Measurements from ENCODE around the gene CNTFR.
A peak's percentile ranks its signal among the peaks of the same experiment; 100 is the strongest.

Gene CNTFR

GRCh38 chr9:34592895-34593601 is 3.5 kb upstream of the CNTFR start:
- Histone ChIP-seq H3K18ac (ENCODE audit: low read length) (no peak overlapping the region), H3K56ac (ENCODE audit: low read length) (no peak overlapping the region), H2AK5ac (ENCODE audit: low read length) (no peak overlapping the region), H2BK5ac (ENCODE audit: low read length) (no peak overlapping the region), H3K27me3 (ENCODE audit: insufficient read depth, low read length, poor library complexity) (peaks cover 24% of the 10 kb centered on the region), H2BK15ac (replicated peaks; ENCODE audit: low read depth) (no peak overlapping the region), H3K4ac (ENCODE audit: low read depth, low read length) (no peak overlapping the region), H3K23ac (ENCODE audit: low read length) (no peak overlapping the region), H2BK120ac (ENCODE audit: low read depth, low read length) (no peak overlapping the region), H3K27ac (ENCODE audit: low read depth, low read length) (no peak overlapping the region), H3K9ac (ENCODE audit: low read length) (peak overlapping the region; percentile 38), H3K36me3 (ENCODE audit: control insufficient read depth, insufficient read depth, low read length) (no peaks in the 10 kb centered on the region), H3K79me1 (ENCODE audit: low read length) (no peaks in the 10 kb centered on the region), H3K79me2 (ENCODE audit: control insufficient read depth, insufficient read depth, low read length) (no peaks in the 10 kb centered on the region), H4K8ac (ENCODE audit: low read depth, low read length) (no peak overlapping the region), H4K5ac (ENCODE audit: low read length) (no peak overlapping the region), H3K4me2 (ENCODE audit: low read length) (no peak overlapping the region), H3K4me1 (ENCODE audit: control insufficient read depth, low read depth, low read length) (peaks cover 8% of the 10 kb centered on the region), H3K4me3 (ENCODE audit: low read length) (no peak overlapping the region)
- WGBS (ENCODE audit: extremely low coverage, insufficient coverage, low lambda C conversion rate), result no CpG with 5 or more reads among the region's 26 CpGs
- DNase-seq, result no peak

GRCh38 chr9:34591917-34592866 is 2.7 kb upstream of the CNTFR start:
- no peak overlapping the region for H2AK5ac ChIP-seq (ENCODE audit: low read length)
- WGBS (ENCODE audit: extremely low coverage, insufficient coverage, low lambda C conversion rate), result no CpG with 5 or more reads among the region's 16 CpGs
- no peak overlapping the region for H3K4me3 ChIP-seq (ENCODE audit: low read length)
- peak overlapping the region; percentile 18 for H3K4me2 ChIP-seq (ENCODE audit: low read length)
- DNase-seq, result no peak
- H3K18ac ChIP-seq (ENCODE audit: low read length), result no peak overlapping the region
- H3K79me1 ChIP-seq (ENCODE audit: low read length), result no peaks in the 10 kb centered on the region
- peak overlapping the region; percentile 24 for H3K23ac ChIP-seq (ENCODE audit: low read length)
- no peaks in the 10 kb centered on the region for H3K36me3 ChIP-seq (ENCODE audit: control insufficient read depth, insufficient read depth, low read length)
- H3K4ac ChIP-seq (ENCODE audit: low read depth, low read length), result no peak overlapping the region
- H2BK120ac ChIP-seq (ENCODE audit: low read depth, low read length), result no peak overlapping the region
- H3K27ac ChIP-seq (ENCODE audit: low read depth, low read length), result no peak overlapping the region
- H4K5ac ChIP-seq (ENCODE audit: low read length), result no peak overlapping the region
- H3K56ac ChIP-seq (ENCODE audit: low read length), result peak overlapping the region; percentile 42
- no peak overlapping the region for H2BK5ac ChIP-seq (ENCODE audit: low read length)
- no peaks in the 10 kb centered on the region for H3K79me2 ChIP-seq (ENCODE audit: control insufficient read depth, insufficient read depth, low read length)
- H3K27me3 ChIP-seq (ENCODE audit: insufficient read depth, low read length, poor library complexity), result peaks cover 33% of the 10 kb centered on the region
- no peak overlapping the region for H4K8ac ChIP-seq (ENCODE audit: low read depth, low read length)
- H3K4me1 ChIP-seq (ENCODE audit: control insufficient read depth, low read depth, low read length), result peaks cover 14% of the 10 kb centered on the region
- H2BK15ac ChIP-seq (replicated peaks; ENCODE audit: low read depth), result no peak overlapping the region
- H3K9ac ChIP-seq (ENCODE audit: low read length), result no peak overlapping the region

- no peak overlapping the region for H3K18ac ChIP-seq (ENCODE audit: low read length)
- no peak overlapping the region for H3K56ac ChIP-seq (ENCODE audit: low read length)
- H2BK15ac ChIP-seq (replicated peaks; ENCODE audit: low read depth), result no peak overlapping the region
- H4K5ac ChIP-seq (ENCODE audit: low read length), result no peak overlapping the region
- no peaks in the 10 kb centered on the region for H3K36me3 ChIP-seq (ENCODE audit: control insufficient read depth, insufficient read depth, low read length)
- H3K27me3 ChIP-seq (ENCODE audit: insufficient read depth, low read length, poor library complexity), result peaks cover 37% of the 10 kb centered on the region
- peaks cover 20% of the 10 kb centered on the region for H3K4me1 ChIP-seq (ENCODE audit: control insufficient read depth, low read depth, low read length)
- peak; percentile 83 for DNase-seq
- H2AK5ac ChIP-seq (ENCODE audit: low read length), result no peak overlapping the region
- H3K4me2 ChIP-seq (ENCODE audit: low read length), result peak overlapping the region; percentile 50
- no CpG with 5 or more reads among the region's 60 CpGs for WGBS (ENCODE audit: extremely low coverage, insufficient coverage, low lambda C conversion rate)
- no peak overlapping the region for H2BK5ac ChIP-seq (ENCODE audit: low read length)
- H4K8ac ChIP-seq (ENCODE audit: low read depth, low read length), result no peak overlapping the region
- H3K9ac ChIP-seq (ENCODE audit: low read length), result no peak overlapping the region
- no peaks in the 10 kb centered on the region for H3K79me1 ChIP-seq (ENCODE audit: low read length)
- no peak overlapping the region for H3K27ac ChIP-seq (ENCODE audit: low read depth, low read length)
- H3K79me2 ChIP-seq (ENCODE audit: control insufficient read depth, insufficient read depth, low read length), result no peaks in the 10 kb centered on the region
- H3K4ac ChIP-seq (ENCODE audit: low read depth, low read length), result no peak overlapping the region
- no peak overlapping the region for H3K4me3 ChIP-seq (ENCODE audit: low read length)
- H2BK120ac ChIP-seq (ENCODE audit: low read depth, low read length), result no peak overlapping the region
- no peak overlapping the region for H3K23ac ChIP-seq (ENCODE audit: low read length)
These were observed 1.9 kb upstream of the CNTFR start for GRCh38 chr9:34591248-34591916.

GRCh38 chr9:34590381-34591247 is 1.1 kb upstream of the CNTFR start:
- no peak overlapping the region for H2BK120ac ChIP-seq (ENCODE audit: low read depth, low read length)
- H3K36me3 ChIP-seq (ENCODE audit: control insufficient read depth, insufficient read depth, low read length), result no peaks in the 10 kb centered on the region
- no peak overlapping the region for H3K4ac ChIP-seq (ENCODE audit: low read depth, low read length)
- DNase-seq, result no peak
- H2BK5ac ChIP-seq (ENCODE audit: low read length), result no peak overlapping the region
- no peaks in the 10 kb centered on the region for H3K79me1 ChIP-seq (ENCODE audit: low read length)
- peak overlapping the region; percentile 89 for H3K56ac ChIP-seq (ENCODE audit: low read length)
- H3K23ac ChIP-seq (ENCODE audit: low read length), result no peak overlapping the region
- H3K27ac ChIP-seq (ENCODE audit: low read depth, low read length), result no peak overlapping the region
- H3K4me3 ChIP-seq (ENCODE audit: low read length), result no peak overlapping the region
- no peak overlapping the region for H3K18ac ChIP-seq (ENCODE audit: low read length)
- H2BK15ac ChIP-seq (replicated peaks; ENCODE audit: low read depth), result no peak overlapping the region
- peak overlapping the region; percentile 66 for H3K9ac ChIP-seq (ENCODE audit: low read length)
- peak overlapping the region; percentile 84 for H3K4me2 ChIP-seq (ENCODE audit: low read length)
- H3K79me2 ChIP-seq (ENCODE audit: control insufficient read depth, insufficient read depth, low read length), result no peaks in the 10 kb centered on the region
- peaks cover 37% of the 10 kb centered on the region for H3K27me3 ChIP-seq (ENCODE audit: insufficient read depth, low read length, poor library complexity)
- no peak overlapping the region for H4K8ac ChIP-seq (ENCODE audit: low read depth, low read length)
- no peak overlapping the region for H2AK5ac ChIP-seq (ENCODE audit: low read length)
- WGBS (ENCODE audit: extremely low coverage, insufficient coverage, low lambda C conversion rate), result no CpG with 5 or more reads among the region's 40 CpGs
- H4K5ac ChIP-seq (ENCODE audit: low read length), result no peak overlapping the region
- peaks cover 26% of the 10 kb centered on the region for H3K4me1 ChIP-seq (ENCODE audit: control insufficient read depth, low read depth, low read length)
